Measurements from ENCODE around the gene ACBD4.

- TF ChIP-seq POLR2AphosphoS5 (IDR thresholded peaks at IDR 0.05) (no peak), CTCF (IDR thresholded peaks at IDR 0.05) (no peak)
Observed at GRCh38 chr17:45087504-45087975, 47.9 kb upstream of the ACBD4 start.

Data from transverse colon (tissue), 4 donors.